Keratinocyte (primary cell): ENCODE data around the gene C2orf80.

Source experiments
- EZH2 ChIP-seq: IDR thresholded peaks from one replicate; pipeline ENCODE4 v1.6.1; 2012; ENCODE audit warnings: inconsistent platforms, mild to moderate bottlenecking, low read length, moderate library complexity
- TF ChIP-seq, protein P1 (sequence below), 3 experiments: IDR thresholded peaks in 1 of 3; conservative IDR thresholded peaks in 1 of 3; optimal IDR thresholded peaks in 1 of 3; 2 replicates in 2 of 3; 3 replicates in 1 of 3; pipeline versions ENCODE3 to v1.5.1; 2011; ENCODE audit warnings: low read length in 3 of 3, mild to moderate bottlenecking in 3 of 3, moderate library complexity in 2 of 3, control low read depth in 1 of 3, inconsistent platforms in 1 of 3; ENCODE audit not compliant: insufficient read depth in 2 of 3; ENCODE audit errors: extremely low read depth in 1 of 3

DNA sequence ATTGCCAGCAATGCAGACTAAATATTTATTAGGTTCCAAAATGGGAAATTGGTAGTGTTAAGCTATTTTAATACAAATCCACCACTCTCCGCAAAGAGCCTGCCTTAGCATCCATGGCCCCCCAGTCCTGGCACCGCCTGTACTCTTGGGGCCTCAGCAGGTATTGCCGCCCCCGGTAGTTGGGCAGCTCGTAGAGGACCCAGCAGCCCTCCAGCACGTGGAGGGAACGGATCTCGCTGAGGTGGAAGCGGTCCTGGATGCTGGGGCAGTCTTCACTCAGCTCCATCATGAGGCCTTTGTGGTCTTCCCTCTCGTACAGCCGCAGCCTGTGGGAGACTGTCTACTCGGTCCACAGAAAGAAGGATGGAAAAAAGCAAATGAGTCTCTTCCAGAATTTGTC, 61.7 kb downstream of the C2orf80 start:
- TF ChIP-seq, protein P1, sequence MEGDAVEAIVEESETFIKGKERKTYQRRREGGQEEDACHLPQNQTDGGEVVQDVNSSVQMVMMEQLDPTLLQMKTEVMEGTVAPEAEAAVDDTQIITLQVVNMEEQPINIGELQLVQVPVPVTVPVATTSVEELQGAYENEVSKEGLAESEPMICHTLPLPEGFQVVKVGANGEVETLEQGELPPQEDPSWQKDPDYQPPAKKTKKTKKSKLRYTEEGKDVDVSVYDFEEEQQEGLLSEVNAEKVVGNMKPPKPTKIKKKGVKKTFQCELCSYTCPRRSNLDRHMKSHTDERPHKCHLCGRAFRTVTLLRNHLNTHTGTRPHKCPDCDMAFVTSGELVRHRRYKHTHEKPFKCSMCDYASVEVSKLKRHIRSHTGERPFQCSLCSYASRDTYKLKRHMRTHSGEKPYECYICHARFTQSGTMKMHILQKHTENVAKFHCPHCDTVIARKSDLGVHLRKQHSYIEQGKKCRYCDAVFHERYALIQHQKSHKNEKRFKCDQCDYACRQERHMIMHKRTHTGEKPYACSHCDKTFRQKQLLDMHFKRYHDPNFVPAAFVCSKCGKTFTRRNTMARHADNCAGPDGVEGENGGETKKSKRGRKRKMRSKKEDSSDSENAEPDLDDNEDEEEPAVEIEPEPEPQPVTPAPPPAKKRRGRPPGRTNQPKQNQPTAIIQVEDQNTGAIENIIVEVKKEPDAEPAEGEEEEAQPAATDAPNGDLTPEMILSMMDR (optimal IDR thresholded peaks at IDR 0.05 in 1 of 3, IDR thresholded peaks at IDR 0.05 in 1 of 3, conservative IDR thresholded peaks at IDR 0.05 in 1 of 3; ENCODE audit: extremely low read depth in 1 of 3, insufficient read depth in 2 of 3, low read length in 3 of 3) = no peak
- no peak for TF ChIP-seq EZH2
